GM12872 (cell line): Measurements from ENCODE around the gene IL1B.

Source experiments
- CTCF ChIP-seq: IDR thresholded peaks from 3 replicates; pipeline ENCODE4 v1.5.1; 2011; ENCODE audit warnings: low read depth, mild to moderate bottlenecking, low read length, moderate library complexity; ENCODE audit not compliant: insufficient read depth

Gene IL1B

GRCh38 chr2:112788653-112789052 lies 47.9 kb downstream of the IL1B start:
- no peak for TF ChIP-seq CTCF

- TF ChIP-seq CTCF: no peak
Measured at GRCh38 chr2:112787729-112788393, 48.7 kb downstream of the IL1B start.

GRCh38 chr2:112787294-112787693 lies 49.3 kb downstream of the IL1B start:
- no peak for TF ChIP-seq CTCF

- TF ChIP-seq CTCF: no peak
Measured at GRCh38 chr2:112784199-112785189, 52.1 kb downstream of the IL1B start, which contains the start of gene IL1A. Gene IL1A (minus strand): TSS chr2:112784493. CDS start chr2:112783770, 723 bp downstream.

- TF ChIP-seq CTCF: no peak
Measured at GRCh38 chr2:112783187-112783714, 53.3 kb downstream of the IL1B start.

- TF ChIP-seq CTCF: no peak
Measured at GRCh38 chr2:112782234-112782799, 54.3 kb downstream of the IL1B start.
